ENCODE results near the gene CDKN2A.

CDKN2A gene

GRCh38 chr9:21941337-21941995 is 52.7 kb downstream of the CDKN2A start:
- no peak for DNase-seq

- no peak for DNase-seq
Measured at GRCh38 chr9:21936161-21936560, 58.0 kb downstream of the CDKN2A start.

GRCh38 chr9:21935631-21936030 is 58.6 kb downstream of the CDKN2A start:
- DNase-seq: no peak

GRCh38 chr9:21933865-21934264 is 60.3 kb downstream of the CDKN2A start:
- DNase-seq: peak; percentile 18

GRCh38 chr9:21933281-21933680 is 60.9 kb downstream of the CDKN2A start:
- no peak for DNase-seq

GRCh38 chr9:21931428-21931827 is 62.8 kb downstream of the CDKN2A start:
- no peak for DNase-seq

GRCh38 chr9:21927752-21928151 is 66.4 kb downstream of the CDKN2A start:
- DNase-seq: no peak

- no peak for DNase-seq
Measured at GRCh38 chr9:21923694-21924093, 70.5 kb downstream of the CDKN2A start.

- peak; percentile 50 for DNase-seq
Measured at GRCh38 chr9:21919377-21920362, 74.5 kb downstream of the CDKN2A start.
